Dendritic cell treated with granulocyte-macrophage colony-stimulating factor and Interleukin-4, amounts not matched to agents 40 ng/mL and 50 ng/mL, for 4 days (primary cell): ENCODE data around the gene GLTPD2.

Experiments used
- H3K27ac Mint-ChIP-seq: one replicate; pipeline ENCODE4 v1.8.0; 2022; ENCODE audit warnings: mild to moderate bottlenecking, mixed read lengths
- H3K27me3 Mint-ChIP-seq: one replicate; pipeline ENCODE4 v1.8.0; 2022; ENCODE audit warnings: mild to moderate bottlenecking, mixed read lengths
- H3K36me3 Mint-ChIP-seq: one replicate; pipeline ENCODE4 v1.8.0; 2022; ENCODE audit warnings: low read depth, mixed read lengths
- H3K4me1 Mint-ChIP-seq: one replicate; pipeline ENCODE4 v1.8.0; 2022; ENCODE audit warnings: low read depth, mixed read lengths
- H3K4me3 Mint-ChIP-seq: one replicate; pipeline ENCODE4 v1.8.0; 2022; ENCODE audit warnings: mild to moderate bottlenecking, moderate library complexity, mixed read lengths
- H3K9me3 Mint-ChIP-seq: one replicate; pipeline ENCODE4 v1.8.0; 2022; ENCODE audit warnings: mixed read lengths
- intact Hi-C: fragments of 100-400 bp; cut with micrococcal nuclease; formaldehyde crosslinking; loops from one replicate; pipeline ENCODE4 v1.15.0; 2022

Gene GLTPD2

GRCh38 chr17:4751932-4752331, 36.8 kb upstream of the GLTPD2 start:
- no peak overlapping the region for H3K4me3 Mint-ChIP-seq
- H3K4me1 Mint-ChIP-seq = peaks cover 48% of the 10 kb centered on the region
- intact Hi-C loops = no loop called here
- H3K36me3 Mint-ChIP-seq = no peaks in the 10 kb centered on the region
- no peaks in the 10 kb centered on the region for H3K9me3 Mint-ChIP-seq
- H3K27ac Mint-ChIP-seq = peak overlapping the region; percentile 22
- peaks cover 20% of the 10 kb centered on the region for H3K27me3 Mint-ChIP-seq

DNA sequence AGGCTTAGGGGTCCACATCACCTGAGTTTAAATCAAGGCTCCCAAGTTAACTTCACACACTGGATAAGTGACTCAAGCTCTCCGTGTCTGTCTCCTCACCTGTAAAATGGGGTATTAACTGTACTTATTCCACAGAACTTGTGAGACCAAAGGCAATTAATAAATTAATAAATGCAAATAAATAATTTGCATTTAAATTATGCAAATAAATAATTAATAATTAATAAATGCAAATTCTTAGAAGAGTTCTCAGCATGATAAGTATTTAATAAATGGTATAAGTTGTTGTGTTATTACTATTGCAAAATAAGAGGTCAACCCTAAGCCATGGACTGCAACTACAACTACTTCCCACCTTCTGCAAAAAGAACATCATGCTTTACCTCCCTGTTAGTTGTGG, 35.4 kb upstream of the GLTPD2 start:
- H3K27me3 Mint-ChIP-seq = peaks cover 25% of the 10 kb centered on the region

DNA sequence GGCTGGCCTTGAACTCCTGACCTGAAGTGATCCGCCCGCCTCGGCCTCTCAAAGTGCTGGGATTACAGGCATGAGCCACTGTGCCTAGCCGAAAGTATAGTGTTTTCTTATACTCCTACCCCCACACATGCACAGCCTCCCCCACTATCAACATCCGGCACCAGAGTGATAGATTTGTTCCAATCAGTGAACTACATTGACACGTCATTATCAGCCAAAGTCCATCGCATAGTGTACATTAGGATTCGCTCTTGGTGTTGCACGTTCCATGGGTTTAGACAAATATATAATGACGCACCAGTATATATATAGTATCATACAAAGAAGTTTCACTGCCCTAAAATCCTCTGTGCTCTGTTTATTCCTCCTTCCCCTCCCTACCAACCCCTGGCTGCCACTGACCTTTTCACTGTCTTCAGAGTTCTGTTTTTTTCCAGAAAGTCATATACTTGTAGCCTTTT, 29.0 kb upstream of the GLTPD2 start:
- no peak overlapping the region for H3K4me3 Mint-ChIP-seq
- intact Hi-C loops = loop anchor here (1.0 kb wide), 1 partner anchor 9 kb away; no protein-coding TSS in a partner anchor
- H3K9me3 Mint-ChIP-seq = no peaks in the 10 kb centered on the region
- peaks cover 14% of the 10 kb centered on the region for H3K27me3 Mint-ChIP-seq
- H3K27ac Mint-ChIP-seq = peak overlapping the region; percentile 82
- H3K4me1 Mint-ChIP-seq = peaks cover 39% of the 10 kb centered on the region
- H3K36me3 Mint-ChIP-seq = no peaks in the 10 kb centered on the region

More for the DNA sequence above, 35.4 kb upstream of the GLTPD2 start:
- intact Hi-C loops = no loop called here
- Mint-ChIP-seq H3K36me3 (no peaks in the 10 kb centered on the region), H3K27ac (no peak overlapping the region), H3K4me1 (peaks cover 48% of the 10 kb centered on the region), H3K9me3 (no peaks in the 10 kb centered on the region), H3K4me3 (no peak overlapping the region)

GRCh38 chr17:4764595-4764994, 24.2 kb upstream of the GLTPD2 start:
- no peaks in the 10 kb centered on the region for H3K27me3 Mint-ChIP-seq
- intact Hi-C loops = loop anchor here (1.0 kb wide), 1 partner anchor 33 kb away; the partner anchor contains the start of gene MED11
- H3K4me1 Mint-ChIP-seq = peaks cover 46% of the 10 kb centered on the region
- H3K4me3 Mint-ChIP-seq = no peak overlapping the region
- H3K36me3 Mint-ChIP-seq = no peaks in the 10 kb centered on the region
- no peaks in the 10 kb centered on the region for H3K9me3 Mint-ChIP-seq
- H3K27ac Mint-ChIP-seq = peak overlapping the region; percentile 86

DNA sequence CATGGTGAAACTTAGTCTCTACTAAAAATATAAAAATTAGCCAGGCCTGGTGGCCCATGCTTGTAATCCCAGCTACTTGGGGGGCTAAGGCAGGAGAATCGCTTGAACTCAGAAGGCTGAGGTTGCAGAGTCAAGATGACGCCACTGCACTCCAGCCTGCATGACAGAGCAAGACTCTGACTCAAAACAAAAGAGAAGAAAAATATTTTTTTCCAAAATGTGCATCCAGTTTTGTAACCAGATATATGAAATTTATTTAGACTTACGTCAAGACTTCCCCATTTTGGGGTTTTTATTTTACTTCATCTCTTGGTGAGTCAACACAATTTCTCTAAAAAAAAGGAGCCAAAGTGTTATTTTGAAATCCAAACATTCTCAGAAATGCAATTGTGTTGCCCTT, 22.6 kb upstream of the GLTPD2 start:
- H3K36me3 Mint-ChIP-seq = no peaks in the 10 kb centered on the region
- intact Hi-C loops = no loop called here
- peaks cover 52% of the 10 kb centered on the region for H3K4me1 Mint-ChIP-seq
- H3K4me3 Mint-ChIP-seq = peak overlapping the region; percentile 4
- H3K27ac Mint-ChIP-seq = peak overlapping the region; percentile 86
- no peaks in the 10 kb centered on the region for H3K27me3 Mint-ChIP-seq
- no peaks in the 10 kb centered on the region for H3K9me3 Mint-ChIP-seq

DNA sequence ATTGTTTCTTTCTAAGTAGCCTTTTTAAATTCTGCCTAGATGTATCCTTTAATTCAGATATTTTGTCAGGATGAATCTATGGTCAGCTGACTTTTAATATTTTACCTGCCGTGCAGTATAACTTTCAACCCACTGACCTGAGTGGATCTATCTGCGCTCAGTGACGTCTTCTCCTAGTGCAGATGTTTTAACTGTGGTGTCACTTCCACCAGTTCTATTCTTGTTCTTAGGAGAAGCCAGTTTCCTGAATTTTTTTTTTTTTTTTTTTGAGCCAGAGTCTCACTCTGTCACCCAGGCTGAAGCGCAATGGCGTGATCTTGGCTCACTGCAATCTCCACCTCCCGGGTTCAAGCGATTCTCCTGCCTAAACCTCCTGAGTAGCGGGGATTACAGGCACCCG, 22.0 kb upstream of the GLTPD2 start:
- H3K9me3 Mint-ChIP-seq = no peaks in the 10 kb centered on the region
- no peaks in the 10 kb centered on the region for H3K36me3 Mint-ChIP-seq
- H3K4me1 Mint-ChIP-seq = peaks cover 57% of the 10 kb centered on the region
- H3K27me3 Mint-ChIP-seq = no peaks in the 10 kb centered on the region
- H3K4me3 Mint-ChIP-seq = no peak overlapping the region
- peak overlapping the region; percentile 86 for H3K27ac Mint-ChIP-seq
- intact Hi-C loops = no loop called here

GRCh38 chr17:4768298-4768697, 20.5 kb upstream of the GLTPD2 start:
- H3K4me1 Mint-ChIP-seq = peaks cover 55% of the 10 kb centered on the region

DNA sequence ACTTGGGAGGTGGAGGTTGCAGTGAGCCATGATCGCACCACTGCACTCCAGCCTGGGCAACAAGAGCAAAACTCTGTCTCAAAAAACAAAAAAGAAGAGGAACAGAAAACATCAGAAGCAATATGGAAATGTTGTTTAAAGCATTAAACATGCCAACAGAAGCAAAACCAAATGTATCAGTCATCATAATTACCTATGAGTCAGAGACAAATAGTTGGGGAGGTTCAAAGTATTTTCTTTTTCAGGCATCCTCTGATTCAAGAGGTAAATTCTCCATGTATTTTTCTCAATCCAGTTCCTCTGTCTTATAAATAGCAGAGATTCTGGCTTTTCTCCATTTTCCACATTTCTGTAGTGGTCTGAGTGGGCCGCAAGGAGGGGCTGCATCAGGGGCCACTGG, 19.1 kb upstream of the GLTPD2 start:
- no peak overlapping the region for H3K4me3 Mint-ChIP-seq
- H3K36me3 Mint-ChIP-seq = no peaks in the 10 kb centered on the region
- intact Hi-C loops = loop anchor here (1.0 to 2.0 kb wide), 4 partner anchors 9 to 59 kb away; partner anchors contain the start of genes ARRB2 and VMO1
- H3K4me1 Mint-ChIP-seq = peaks cover 54% of the 10 kb centered on the region
- no peaks in the 10 kb centered on the region for H3K9me3 Mint-ChIP-seq
- H3K27me3 Mint-ChIP-seq = peaks cover 6% of the 10 kb centered on the region
- peak overlapping the region; percentile 86 for H3K27ac Mint-ChIP-seq

More at GRCh38 chr17:4768298-4768697, 20.5 kb upstream of the GLTPD2 start:
- intact Hi-C loops = loop anchor here (2.0 kb wide), 2 partner anchors 31 to 57 kb away; partner anchors contain the start of gene ARRB2
- no peaks in the 10 kb centered on the region for H3K9me3 Mint-ChIP-seq
- H3K4me3 Mint-ChIP-seq = peak overlapping the region; percentile 34
- peaks cover under 1% of the 10 kb centered on the region for H3K27me3 Mint-ChIP-seq
- H3K36me3 Mint-ChIP-seq = no peaks in the 10 kb centered on the region
- H3K27ac Mint-ChIP-seq = peak overlapping the region; percentile 86

GRCh38 chr17:4771519-4772234, 17.1 kb upstream of the GLTPD2 start, which contains the start of gene TM4SF5:
TSS of gene TM4SF5 (plus strand) at chr17:4771886. CDS start at chr17:4771923, 37 bp downstream.
- no peak within 1 kb of the TSS for H3K4me3 Mint-ChIP-seq

GRCh38 chr17:4772235-4772613, 16.5 kb upstream of the GLTPD2 start:
- peaks cover 9% of the 10 kb centered on the region for H3K27me3 Mint-ChIP-seq
- peaks cover 51% of the 10 kb centered on the region for H3K4me1 Mint-ChIP-seq
- H3K4me3 Mint-ChIP-seq = no peak overlapping the region
- H3K9me3 Mint-ChIP-seq = no peaks in the 10 kb centered on the region
- H3K36me3 Mint-ChIP-seq = no peaks in the 10 kb centered on the region
- H3K27ac Mint-ChIP-seq = peak overlapping the region; percentile 30
- intact Hi-C loops = no loop called here

More at GRCh38 chr17:4771519-4772234, 17.1 kb upstream of the GLTPD2 start, which contains the start of gene TM4SF5:
- Mint-ChIP-seq H3K27ac (peak within 1 kb of the TSS; percentile 86), H3K9me3 (no peaks in the 10 kb centered on the region), H3K36me3 (no peaks in the 10 kb centered on the region), H3K27me3 (peaks cover 6% of the 10 kb centered on the region), H3K4me1 (peaks cover 52% of the 10 kb centered on the region)
- intact Hi-C loops = loop anchor here (2.0 kb wide), 1 partner anchor 15 kb away; the partner anchor contains the start of gene VMO1

DNA sequence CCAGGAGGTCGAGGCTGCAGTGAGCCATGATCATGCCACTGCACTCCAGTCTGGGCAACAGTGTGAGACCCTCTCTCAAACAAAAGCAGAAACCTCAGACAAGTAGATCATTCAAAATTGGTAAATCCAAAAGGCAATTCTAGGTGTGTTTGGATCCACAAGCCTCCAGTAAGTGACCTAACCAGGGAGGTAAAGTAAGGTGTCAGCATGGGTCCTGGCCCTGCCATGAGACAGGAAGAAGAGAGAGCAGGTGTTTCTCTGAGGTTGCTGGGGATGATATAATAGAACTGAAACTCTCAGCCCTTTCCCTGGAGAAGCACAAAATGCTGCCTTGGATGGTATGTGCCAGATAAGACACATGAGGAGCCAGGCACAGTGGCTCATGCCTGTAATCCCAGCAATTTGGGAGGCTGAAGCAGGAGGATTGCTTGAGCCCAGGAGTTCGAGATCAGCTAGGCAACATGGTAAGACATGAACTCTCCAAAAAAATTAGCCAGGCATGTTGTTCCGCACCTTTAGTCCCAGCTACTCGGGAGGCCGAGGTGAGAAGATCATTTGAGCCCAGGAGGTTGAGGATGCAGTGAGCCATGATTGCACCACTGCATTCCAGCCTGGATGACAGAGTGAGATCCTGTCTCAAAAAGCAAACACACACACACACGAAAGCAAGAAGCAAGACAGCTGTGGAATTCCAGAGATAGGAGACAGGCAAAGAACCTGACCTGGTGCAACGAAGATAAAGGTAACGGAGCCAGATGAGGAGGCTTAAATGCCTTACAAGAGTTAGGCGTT, 10.6 kb upstream of the GLTPD2 start:
- Mint-ChIP-seq H3K4me1 (peaks cover 19% of the 10 kb centered on the region), H3K27ac (no peak overlapping the region), H3K36me3 (no peaks in the 10 kb centered on the region), H3K9me3 (no peaks in the 10 kb centered on the region), H3K27me3 (peaks cover 53% of the 10 kb centered on the region), H3K4me3 (no peak overlapping the region)
- intact Hi-C loops = no loop called here

GRCh38 chr17:4780325-4780955, 8.3 kb upstream of the GLTPD2 start:
- peaks cover 70% of the 10 kb centered on the region for H3K27me3 Mint-ChIP-seq
- peaks cover 17% of the 10 kb centered on the region for H3K4me1 Mint-ChIP-seq
- no peaks in the 10 kb centered on the region for H3K9me3 Mint-ChIP-seq
- no peak overlapping the region for H3K4me3 Mint-ChIP-seq
- intact Hi-C loops = no loop called here
- no peak overlapping the region for H3K27ac Mint-ChIP-seq
- no peaks in the 10 kb centered on the region for H3K36me3 Mint-ChIP-seq

- Mint-ChIP-seq H3K27me3 (peaks cover 80% of the 10 kb centered on the region), H3K4me1 (peaks cover 40% of the 10 kb centered on the region), H3K27ac (peak overlapping the region; percentile 33), H3K4me3 (no peak overlapping the region), H3K9me3 (no peaks in the 10 kb centered on the region), H3K36me3 (no peaks in the 10 kb centered on the region)
- intact Hi-C loops = no loop called here
Measured at GRCh38 chr17:4782652-4783051, 6.1 kb upstream of the GLTPD2 start.
